Panc1 (cell line): ENCODE results near the gene ZBTB47.

Experiments used
- CTCF ChIP-seq: fragments of 450-650 bp; IDR thresholded peaks from 2 replicates; pipeline ENCODE4 v1.5.1; 2017; ENCODE audit warnings: mild to moderate bottlenecking
- POLR2AphosphoS5 ChIP-seq: IDR thresholded peaks from 2 replicates; pipeline ENCODE4 v1.6.1; 2012; ENCODE audit warnings: mild to moderate bottlenecking, low read depth, low read length, moderate library complexity

- TF ChIP-seq CTCF (no peak), POLR2AphosphoS5 (no peak)
Observed at GRCh38 chr3:42688487-42689420, 35.3 kb downstream of the ZBTB47 start.
